CD4-positive, alpha-beta T cell treated with Interleukin-4 for 1 hour (primary cell): ENCODE results near the gene XPR1.
A peak's percentile ranks its signal among the peaks of the same experiment; 100 is the strongest.

Experiments used
- DNase-seq, 2 donors: peaks; one replicate each; pipeline ENCODE4 v3.0.0-alpha.2; 2020 to 2022

The XPR1 gene

DNA sequence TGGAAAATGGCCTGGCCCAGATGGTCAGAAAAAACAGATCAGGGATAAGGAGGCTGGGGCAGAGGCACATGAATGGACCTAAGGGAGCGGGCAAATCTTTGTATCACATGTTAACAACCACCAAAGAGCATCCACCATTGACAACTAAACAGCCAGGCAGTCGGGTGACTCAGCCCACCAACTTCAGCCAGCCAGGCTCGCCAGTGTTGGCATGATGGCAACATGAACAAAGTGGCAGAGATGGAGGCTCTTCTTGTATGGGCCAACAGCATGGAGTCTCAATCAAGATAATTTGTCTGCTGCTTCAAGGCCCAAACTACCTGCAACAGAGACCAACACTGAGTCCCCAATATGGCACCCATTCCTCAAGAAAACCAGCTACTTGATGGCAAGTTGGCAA lies 264.3 kb downstream of the XPR1 start:
- DNase-seq = no peak

DNA sequence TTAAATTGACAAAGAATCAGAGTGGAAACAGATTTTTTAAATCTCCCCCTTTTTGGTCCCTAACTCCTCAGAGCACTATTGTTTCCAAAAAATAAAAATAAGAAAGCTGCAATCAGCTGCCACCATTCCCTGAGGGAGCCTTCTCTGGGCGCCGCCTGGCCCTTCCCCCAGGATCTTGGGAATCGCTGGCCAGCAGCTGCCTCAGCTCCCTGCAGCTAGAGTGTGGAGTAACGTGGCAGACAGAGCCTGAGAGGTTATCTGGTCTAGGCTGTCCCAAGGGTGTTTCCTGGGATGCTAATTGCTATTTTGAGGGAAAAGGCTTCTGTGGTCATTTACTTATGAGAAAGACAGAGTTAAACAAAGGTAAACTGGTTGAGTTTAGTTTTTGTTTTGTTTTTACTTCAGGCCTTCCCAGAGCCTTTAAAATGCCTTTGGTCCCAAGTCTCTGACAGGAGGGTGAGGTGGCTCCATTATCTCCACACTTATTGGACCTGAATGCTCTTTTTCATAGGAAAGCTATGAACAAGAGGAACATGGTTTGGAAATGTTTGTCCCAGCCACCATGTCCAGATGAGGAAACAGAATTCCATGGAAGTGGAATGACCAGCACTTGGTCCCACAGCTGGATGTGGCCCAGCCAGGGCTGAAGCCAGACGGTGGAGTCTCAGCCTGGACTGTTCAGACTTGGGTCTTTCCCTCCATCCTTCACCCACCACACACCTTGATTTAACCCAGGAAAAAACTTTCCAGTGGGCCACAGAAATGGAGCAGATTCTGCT lies 266.8 kb downstream of the XPR1 start:
- no peak for DNase-seq

DNA sequence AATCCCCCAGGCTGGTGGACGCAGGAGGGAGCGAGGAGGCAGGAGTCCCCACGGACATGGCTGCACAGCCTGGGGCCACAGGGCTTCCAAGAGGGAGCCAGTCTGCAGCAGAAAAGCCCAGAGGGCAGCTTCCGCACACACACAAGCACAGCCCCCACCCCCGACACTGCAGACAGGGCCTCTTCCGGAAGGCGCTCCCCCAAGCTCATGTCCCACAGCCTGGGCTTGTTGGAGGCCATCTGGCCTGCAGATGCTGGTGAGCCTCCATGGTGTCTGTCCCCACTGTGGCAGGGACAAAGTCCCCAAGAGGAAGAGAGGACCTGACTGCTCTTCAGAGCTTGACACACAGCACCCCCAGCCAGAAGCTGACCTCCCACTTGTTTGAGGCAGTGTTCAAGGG lies 267.4 kb downstream of the XPR1 start:
- no peak for DNase-seq

DNA sequence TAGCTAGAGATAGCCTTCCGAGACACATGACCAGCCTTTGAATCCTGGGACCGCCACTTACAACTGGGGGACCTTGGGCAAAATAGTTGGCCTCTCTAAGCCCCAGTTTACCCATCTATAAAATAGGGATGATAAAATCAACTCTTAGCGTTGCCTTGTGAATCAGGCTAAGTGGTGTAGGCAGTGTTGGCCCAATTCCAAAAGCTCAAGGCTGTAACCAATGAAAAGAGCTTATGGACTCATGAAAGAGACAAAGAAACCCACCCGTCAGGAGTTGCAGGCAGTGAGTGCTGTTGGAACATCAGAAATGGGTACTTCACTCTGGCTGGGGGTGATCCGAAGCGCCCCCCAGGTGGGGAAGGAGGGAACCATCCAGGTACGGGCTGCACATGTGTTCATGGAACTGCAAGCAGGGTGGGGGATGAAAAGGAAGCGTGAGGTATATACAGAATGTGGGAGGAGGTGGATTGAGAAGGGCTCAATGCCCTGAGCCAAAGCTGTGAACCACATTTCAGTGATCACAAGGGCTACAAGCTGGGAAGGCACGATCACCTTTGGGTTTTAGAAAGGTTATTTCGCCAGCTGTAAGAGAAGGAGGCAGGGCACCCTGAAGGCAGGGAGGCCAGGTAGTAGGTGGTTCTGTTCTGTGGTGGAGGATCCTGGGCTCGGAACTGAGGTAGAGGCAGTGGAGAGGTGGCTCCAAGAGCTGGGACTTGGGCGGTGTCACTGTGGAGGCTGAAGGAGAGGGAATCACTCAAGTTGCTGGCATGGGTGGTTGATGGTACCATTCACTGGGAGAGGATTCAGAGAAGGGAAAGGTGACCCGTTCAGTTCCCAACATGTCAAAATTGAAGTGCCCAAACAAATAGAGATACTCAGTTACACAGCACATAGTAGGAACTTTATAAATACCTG lies 269.5 kb downstream of the XPR1 start:
- DNase-seq = no peak

DNA sequence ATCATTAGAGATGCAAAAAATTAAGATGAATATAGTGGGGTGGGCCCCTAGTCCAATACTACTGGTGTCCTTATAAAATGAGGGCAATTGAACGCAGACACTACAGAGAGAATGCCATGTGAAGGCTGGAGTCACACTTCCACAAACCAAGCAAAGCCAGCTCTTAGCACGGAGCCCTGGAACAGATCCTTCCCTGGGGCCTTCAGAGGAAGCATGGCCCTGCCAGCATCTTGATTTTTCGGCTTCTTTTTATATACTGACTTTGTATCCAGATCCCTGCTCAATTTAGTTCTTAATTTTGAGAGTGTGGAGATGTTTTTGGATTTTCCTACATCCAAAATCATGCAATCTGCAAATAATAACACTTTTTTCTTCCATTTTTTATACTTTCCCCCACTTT lies 270.7 kb downstream of the XPR1 start:
- no peak for DNase-seq

DNA sequence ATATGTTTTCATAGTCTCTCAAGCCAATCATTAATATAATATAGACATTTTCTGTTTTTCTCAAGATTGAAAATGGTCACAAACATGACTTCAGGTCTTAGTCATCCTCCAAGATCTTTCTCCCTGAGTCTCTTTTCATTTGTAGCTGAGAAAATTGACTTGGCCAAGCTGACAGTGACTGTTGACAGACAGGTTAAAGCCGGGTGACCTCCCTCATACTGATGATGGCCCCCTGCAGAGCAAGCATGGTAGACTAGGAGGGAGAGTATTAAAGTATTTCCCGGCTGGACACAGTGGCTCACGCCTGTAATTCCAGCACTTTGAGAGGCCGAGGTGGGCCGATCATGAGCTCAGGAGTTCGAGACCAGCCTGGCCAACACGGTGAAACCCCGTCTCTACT lies 274.1 kb downstream of the XPR1 start:
- no peak for DNase-seq

DNA sequence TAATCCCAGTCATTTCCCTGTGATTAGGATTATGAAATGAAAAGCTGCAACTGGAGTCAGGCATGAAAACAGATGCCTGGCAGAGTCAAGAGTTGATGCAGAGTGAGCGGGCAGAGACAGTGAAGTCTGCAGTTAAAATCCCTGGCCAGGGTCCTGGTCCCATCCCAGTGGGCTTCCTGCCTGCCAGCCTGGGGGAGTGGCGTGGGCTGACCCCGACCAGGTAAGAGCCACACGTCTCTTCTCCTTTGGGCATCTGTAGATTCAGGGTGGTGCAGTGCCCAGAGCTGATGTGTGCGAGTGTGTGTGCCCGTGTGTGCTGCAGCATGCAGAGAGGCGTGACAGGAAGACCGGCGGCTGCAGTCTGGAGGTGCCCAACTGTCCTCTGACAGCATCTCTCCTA lies 274.7 kb downstream of the XPR1 start:
- DNase-seq = no peak

DNA sequence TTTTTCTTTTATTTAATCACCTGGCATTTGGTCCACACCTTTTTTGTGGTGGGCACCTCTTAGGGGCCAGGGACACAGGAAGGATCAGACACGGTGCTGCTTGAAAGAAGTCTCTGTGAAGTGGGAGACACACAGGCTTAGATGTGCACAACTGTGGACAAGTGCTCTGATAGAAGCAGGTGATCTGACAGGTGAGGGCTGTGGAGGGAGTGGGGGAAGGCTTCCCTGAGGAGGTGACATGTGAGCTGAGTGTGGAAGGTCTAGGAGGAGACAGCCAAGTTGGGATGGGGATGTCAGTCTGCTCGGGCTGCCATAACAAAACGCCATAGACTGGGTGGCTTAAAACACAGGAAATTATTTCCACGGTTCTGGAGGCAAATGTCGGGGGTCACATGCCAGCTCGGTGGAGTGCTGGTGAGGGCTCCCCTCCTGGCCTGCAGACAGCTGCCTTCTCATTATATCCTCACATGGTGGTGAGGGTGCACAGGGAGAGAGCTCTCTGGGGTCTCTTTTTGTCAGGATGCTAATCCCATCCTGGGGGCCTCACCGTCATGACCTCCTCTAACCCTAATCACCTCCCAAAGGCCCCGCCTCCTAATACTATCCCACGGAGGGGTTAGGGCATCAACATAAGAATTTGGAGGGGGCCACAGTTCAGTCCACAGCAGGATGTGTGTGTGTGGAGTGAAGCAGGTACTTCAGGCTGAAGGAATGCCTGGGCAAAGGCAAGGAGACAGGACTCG lies 275.7 kb downstream of the XPR1 start:
- no peak for DNase-seq

DNA sequence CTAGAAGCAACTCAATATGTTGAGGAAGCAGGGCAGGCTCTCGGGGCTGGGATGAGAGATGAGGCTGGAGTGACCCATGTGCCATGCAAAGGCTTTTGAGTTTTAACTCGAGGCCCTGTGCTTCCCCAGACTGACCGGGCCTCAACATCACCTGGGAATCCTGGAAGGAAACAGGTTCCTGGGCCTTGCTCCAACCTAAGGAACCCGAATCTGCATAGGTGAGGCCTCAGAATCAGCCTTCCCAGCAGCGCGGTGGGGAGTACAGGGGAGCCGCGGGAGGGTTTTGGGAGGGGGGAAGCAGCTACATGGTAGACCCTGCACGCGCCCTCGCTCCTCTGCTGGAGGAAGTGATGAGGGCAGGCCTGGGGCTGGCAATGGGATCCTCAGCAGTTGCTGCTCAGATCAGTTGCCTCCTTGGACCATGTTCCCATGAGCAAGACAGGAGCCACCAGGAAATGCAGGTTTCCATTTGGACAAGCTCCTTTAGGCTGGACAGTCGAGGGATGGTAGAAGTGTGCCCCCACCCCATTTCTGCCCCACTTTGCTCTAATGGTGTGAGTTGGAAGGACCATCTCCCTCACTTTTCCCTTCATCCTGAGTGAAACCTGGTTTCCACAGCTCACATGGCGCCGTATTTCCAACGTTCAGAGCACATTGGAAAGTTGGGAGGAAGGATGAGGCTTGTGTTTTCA lies 276.4 kb downstream of the XPR1 start:
- DNase-seq = peak in 1 of 2 donors; percentile 9

DNA sequence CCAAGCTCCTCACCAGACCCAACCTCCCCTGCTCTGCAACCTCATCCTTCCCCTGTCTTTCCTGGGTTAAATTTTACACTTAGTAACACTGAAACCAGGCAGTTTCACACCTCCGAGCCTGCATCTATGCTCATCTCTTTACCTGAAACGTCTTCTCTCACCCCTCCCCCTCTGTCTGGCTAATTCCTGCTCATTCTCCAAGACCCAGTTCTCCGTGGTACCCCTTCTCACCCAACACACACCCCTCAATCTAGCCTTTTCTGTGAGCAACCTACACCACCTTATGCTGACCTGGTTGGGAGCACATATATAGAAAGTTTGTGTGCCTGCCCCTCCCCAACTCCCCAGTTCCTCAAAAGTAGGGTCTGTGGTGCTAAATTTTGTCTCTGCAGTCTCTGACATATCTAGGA lies 277.2 kb downstream of the XPR1 start:
- no peak for DNase-seq

DNA sequence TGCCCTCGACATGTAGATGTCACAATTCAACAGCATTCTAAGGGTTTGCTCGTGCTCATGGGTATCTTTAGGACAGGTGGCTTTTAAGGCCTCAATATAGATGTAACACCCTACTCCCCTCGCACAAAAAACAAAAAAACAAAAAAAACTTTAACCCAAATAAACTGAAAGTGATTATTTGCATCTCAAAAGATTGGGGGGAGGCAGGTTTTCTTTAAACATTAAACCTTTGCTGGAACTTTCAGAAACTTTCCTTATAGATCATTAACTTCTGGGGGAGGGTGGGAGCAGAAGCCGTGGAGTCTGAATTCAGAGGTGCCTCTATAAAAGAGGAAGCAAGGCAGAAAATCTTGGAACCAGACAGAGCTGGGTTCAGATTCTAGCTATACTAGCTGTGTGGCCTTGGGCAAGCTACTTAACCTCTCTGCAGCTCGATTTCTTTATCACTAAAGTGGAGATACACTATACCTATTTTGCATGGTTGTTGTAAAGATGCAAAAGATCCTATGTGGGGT lies 277.7 kb downstream of the XPR1 start:
- no peak for DNase-seq

DNA sequence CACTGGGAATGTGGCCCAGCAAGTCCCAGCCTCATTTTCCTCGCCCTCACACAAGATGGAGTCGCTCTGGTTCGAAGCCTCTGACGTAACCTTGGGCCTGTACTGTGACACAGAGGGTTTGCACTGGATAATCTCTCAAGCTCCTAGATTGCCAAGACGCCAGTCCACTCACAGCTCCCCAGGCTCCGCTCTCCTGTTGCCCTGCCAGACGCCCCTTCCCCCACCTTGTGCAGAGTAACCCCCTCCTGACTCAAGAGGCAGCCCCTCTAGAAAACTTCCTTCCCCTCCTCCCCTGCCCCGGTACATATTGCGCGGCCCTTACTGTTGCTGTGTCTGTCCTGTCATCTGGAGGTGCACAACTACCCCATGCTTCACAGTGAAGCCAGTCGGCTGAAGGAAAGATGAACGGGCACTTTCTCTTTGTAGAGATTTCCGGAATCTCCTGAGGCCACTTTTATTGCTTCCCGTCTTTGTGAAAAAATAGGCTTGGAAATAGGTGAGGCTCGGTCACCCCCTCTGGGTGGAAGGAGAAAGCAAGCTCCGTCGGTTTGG lies 279.9 kb downstream of the XPR1 start:
- DNase-seq = no peak

DNA sequence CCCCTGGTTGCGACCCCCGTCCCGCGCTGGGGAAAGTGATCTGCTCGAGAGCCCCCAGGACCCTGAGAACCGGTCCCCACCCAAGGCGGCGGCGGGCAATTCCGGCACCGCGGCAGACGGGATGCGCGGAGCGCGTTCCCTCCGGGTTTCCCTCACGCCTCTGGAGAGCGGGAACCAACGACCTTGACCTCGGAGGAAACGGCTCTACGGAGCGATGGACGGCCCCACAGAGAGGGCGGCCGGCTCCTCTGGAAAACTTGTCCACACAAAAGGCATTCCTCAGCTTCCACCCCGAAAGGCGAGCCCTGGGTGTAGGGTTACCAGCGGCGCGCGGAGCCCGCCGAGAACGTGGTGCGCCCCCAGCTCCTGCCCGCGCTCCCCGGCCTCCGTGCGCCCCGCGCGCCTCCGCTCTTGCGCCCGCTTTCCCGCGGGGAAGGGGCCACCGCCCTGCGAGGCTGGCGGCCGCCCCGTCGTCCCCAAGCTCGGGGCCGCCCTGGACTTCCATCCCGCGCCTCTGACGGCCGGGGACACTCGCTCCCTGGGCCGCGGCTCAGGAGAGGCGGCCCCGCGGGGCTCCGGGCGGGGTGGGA lies 280.5 kb downstream of the XPR1 start:
- DNase-seq = no peak

DNA sequence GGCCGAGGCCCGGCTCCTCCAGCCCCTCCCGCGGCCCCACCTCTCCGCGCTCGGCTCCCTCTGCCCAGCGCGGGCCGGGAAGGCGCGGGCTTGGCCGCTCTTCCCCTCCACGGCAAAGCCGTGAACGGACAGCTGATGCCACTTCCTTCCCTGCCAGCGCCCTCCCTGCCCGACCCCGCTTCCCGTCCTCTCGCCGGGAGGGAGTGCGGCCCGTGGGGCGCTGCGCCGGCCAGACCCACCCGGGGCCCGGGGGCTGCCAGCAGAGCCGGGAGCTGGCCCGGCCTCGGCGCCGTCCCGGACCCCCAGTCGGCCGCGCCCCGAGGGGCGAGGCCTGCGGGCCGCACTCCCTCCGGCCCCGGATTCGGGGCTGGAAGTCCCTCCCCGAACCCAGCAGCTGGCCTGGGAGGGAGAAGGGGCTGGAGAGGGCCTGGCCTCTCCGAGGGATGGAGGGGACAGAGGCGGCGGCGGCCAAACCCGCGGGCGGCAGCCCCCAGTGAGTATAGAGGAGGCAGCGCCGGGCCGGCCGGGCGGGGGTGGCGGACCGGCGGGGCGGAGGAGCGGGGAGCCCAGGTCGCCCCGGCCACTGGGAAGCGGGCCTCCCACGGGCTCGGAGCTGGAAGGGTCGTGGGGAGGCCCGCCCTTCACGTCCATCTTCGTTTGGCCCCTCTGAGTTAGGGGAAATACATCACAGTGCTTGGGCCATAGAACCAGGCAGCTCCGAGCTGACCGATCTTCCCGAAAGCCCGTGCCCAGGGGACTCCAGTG lies 281.2 kb downstream of the XPR1 start, which contains the start of gene KIAA1614:
KIAA1614 (plus strand) TSS at position 97 of the 765 bp plus-strand sequence; CDS start at position 444, 347 bp downstream.
- no peak for DNase-seq

DNA sequence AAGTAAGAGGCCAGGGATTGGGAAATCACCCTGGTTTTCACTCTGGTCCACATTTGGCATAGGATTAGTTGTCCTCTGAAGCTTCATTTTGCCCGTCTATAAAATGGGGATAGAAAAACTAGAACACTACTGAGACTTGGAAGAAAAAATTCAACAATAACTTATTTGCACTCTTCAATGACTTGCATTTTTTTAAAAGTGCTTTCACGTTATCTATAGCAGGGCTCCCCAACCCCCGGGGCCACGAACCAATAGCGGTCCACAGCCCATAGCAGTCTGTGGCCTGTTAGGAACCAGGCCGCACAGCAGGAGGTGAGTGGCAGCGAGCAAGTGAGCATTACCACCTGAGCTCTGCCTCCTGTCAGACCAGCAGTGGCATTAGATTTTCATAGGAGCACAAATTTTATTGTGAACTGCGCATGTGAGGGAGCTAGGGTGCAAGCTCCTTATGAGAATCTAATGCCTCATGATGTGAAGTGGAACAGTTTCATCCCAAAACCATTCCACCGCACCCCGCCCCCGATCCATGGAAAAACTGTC lies 283.7 kb downstream of the XPR1 start:
- DNase-seq = no peak

DNA sequence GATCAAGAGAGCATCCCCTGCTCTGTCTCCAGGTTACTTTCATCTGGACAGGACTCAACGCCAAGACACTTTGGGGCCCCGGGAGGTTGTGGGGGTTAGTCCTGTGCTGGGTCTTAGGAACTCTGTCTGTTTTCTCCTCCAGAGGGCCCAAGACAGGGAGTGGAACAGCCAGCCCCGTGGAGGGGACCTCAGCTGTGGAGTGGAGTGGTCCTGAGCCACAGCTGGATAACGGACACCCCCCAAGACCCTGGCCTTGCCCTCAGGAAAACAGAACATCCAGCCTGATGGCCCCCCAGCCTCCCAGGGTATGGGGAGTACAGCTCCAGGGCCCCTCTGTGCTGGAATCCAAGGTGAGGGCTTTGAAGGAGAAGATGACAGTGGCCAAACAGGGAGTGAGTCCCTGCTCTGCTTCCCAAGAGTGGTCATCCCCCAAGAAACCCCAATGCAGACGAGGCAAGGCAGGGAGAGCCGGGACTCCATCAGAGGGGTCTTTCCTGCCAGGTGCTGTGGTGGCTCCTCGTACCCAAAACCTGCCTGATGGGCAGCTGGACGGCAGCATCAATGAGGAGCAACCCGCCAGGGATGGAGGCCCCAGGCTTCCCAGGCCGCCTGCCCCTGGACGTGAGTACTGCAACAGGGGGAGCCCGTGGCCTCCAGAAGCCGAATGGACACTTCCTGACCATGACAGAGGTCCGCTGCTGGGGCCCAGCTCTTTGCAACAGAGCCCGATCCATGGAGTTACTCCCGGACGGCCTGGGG lies 284.4 kb downstream of the XPR1 start:
- DNase-seq = no peak

DNA sequence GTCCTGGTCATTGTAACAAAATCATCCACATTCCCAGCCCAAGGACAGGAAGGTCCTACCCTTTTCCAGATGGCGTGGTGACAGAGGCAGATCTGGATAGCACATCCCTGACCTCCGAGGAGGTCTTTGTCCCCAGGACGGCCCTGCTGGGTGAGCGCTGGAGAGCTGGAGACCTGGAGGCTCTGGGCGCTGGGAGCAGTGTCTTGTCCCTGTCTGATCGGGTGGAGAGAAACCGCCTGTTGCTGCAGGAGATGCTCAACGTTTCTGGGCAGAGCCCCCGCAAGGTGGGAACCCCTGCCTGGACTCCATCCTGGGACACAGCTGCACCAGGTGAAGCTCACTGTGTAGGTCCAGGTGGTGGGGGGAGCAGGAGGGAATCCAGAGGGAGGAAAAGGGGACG lies 284.9 kb downstream of the XPR1 start:
- DNase-seq = no peak

DNA sequence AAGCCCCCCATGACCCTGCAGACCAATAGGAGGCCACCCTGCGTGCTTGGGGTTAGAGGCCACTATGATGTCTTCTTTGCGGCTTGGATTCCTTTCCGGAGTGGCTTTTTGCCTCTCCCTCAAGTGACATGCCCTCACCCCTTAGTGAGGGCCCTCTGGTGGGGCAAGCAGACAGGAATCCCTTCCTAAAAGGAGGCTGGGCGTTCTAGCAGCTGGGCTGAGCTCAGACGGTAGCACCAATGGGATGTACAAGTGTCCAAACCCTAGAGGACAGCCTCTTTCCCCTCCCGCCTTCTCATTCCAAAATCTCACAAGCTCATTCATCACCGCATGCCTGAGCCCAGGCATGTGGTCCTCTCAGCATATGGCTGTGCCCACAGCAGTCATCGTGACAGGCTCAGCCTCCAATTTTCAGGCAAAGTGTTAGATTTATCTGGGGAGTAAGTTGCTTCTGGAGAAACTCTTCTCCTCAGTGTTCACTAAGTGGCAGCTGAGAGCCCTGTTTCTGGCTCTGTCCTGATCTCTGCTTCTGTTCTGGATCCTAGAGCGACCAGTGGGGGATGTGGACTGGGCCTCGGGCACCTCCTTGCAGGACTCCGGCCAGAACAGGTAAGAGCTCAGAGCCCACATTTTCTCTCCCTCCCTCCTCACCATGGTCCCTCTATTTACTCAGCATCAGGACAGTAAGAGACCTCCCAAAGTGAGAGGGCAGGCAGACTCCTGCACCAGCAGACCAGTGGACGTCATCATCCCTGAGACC lies 285.7 kb downstream of the XPR1 start:
- DNase-seq = no peak

DNA sequence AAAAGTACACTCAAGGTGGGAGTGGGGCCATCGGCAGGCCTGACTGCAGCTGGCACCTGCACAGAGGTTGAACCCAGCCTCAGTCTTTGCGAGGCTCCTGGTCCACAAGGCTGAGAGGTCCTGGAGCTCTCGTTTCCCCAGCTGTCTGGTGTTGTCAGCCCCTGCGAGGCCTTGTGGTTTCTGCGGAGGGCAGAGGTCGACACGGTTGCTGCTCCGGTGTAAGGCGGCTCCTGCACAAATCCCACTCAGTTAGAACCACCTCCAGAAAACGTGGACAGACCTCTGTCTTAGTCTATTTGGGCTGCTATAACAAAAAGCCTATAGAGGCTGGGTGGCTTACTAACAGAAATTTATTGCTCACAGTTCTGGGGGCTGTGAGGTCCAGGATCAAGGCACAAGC lies 286.7 kb downstream of the XPR1 start:
- DNase-seq = no peak
